ENCODE data around the gene GPR39. TPM values are rescaled to one million over a fixed set of nuclear protein-coding genes. Genes with fewer than 3 reads are reported as not detected.

The GPR39 gene
- total RNA-seq: 0.07 and 0.10 TPM in 2 replicates

DNA sequence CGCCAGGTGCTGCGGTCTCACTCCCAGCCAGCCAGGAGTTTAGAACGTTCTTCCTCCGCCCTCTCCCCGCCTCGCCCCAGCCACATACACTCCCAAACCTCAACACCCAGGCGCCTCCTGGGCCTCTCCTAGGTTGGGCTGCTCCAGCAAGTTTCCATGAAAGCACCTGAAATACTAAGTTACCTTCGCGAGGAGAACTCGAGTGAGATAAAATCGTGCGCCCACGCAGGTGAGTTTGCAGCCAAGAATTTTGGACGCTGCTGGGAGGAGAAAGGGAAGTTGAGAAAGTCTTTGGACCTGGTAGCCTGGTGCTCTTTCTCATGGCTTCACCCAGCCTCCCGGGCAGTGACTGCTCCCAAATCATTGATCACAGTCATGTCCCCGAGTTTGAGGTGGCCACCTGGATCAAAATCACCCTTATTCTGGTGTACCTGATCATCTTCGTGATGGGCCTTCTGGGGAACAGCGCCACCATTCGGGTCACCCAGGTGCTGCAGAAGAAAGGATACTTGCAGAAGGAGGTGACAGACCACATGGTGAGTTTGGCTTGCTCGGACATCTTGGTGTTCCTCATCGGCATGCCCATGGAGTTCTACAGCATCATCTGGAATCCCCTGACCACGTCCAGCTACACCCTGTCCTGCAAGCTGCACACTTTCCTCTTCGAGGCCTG is at the start of gene GPR39:
Gene GPR39 (plus strand): TSS at position 83 of the 673 bp plus-strand sequence.

DNA sequence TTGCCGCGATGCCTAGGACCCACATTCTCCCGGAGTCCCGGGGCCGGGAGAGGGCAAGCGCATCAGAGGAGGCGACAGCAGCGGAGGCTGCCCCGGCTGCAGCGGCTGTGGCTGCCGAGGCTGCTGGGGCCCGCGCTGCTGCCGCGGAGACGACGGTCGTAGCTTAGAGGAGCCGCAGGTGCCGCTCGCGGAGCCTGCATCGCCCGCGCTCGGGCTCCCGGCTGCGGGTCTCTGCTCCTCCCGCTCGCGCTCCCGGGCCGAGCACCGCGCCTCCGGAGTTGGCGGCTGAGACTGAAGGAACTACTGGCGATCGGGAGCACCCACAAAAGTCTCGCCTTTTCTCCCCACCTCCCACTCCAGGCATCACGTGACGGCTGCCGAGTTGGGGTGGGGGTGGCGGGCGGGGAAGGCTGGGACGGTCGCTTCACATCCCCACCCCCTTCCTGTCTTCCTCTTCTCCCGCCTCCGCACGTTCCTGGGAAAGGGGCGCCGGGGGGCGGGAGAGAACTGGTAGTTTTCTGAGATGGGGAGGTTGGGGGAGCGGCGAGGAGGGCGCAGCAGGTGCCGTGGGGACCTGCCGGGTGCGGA is 253.4 kb downstream of the GPR39 start, which contains the start of gene LYPD1:
Gene LYPD1 (minus strand): TSS at position 298 of the 588 bp plus-strand sequence. CDS start 273 bp downstream, at position 25.

Measured in mammary microvascular endothelial cell (primary cell).